Prostate gland (tissue), 2 donors: ENCODE results near the gene C18orf63.

Experiments used
- POLR2AphosphoS5 ChIP-seq: sonication (generic); formaldehyde crosslinking; IDR thresholded peaks from one replicate; pipeline ENCODE4 v1.6.1; 2017; ENCODE audit warnings: antibody characterized with exemption
- TF ChIP-seq, protein P1 (sequence below), 4 experiments: fragments of 200-600 bp in 2 of 4; fragments of 450-650 bp in 2 of 4; sonication (generic) in 2 of 4; IDR thresholded peaks; 1 replicate in 3 of 4; 2 replicates in 1 of 4; pipeline ENCODE4 v1.5.1; 2016 to 2019; ENCODE audit warnings: antibody characterized with exemption in 4 of 4, mild to moderate bottlenecking in 2 of 4, moderate library complexity in 2 of 4

DNA sequence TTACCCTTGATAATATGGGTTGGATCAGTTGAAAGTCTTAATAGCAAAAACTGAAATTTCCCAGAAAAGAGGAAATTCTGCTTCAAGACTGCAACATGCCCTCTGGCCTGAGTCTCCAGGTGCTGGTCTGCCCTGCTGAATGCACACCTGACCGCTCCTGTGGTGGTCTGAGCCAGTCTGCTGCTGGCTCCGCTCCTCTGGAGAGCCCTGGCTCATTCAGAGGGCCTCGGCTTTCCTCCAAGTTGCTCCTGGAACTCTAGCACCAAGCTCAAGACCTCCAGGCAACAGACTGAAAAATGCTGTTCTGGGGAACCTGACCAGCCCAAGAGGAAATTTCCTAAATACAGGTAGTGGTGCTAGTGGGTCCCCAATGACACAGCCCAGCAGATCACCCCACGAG, 76.7 kb downstream of the C18orf63 start:
- TF ChIP-seq, protein P1, sequence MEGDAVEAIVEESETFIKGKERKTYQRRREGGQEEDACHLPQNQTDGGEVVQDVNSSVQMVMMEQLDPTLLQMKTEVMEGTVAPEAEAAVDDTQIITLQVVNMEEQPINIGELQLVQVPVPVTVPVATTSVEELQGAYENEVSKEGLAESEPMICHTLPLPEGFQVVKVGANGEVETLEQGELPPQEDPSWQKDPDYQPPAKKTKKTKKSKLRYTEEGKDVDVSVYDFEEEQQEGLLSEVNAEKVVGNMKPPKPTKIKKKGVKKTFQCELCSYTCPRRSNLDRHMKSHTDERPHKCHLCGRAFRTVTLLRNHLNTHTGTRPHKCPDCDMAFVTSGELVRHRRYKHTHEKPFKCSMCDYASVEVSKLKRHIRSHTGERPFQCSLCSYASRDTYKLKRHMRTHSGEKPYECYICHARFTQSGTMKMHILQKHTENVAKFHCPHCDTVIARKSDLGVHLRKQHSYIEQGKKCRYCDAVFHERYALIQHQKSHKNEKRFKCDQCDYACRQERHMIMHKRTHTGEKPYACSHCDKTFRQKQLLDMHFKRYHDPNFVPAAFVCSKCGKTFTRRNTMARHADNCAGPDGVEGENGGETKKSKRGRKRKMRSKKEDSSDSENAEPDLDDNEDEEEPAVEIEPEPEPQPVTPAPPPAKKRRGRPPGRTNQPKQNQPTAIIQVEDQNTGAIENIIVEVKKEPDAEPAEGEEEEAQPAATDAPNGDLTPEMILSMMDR (IDR thresholded peaks at IDR 0.05): no peak
- TF ChIP-seq POLR2AphosphoS5: no peak
